ENCODE results near the gene TMEM256. TPM values are rescaled to one million over a fixed set of nuclear protein-coding genes. Genes with fewer than 3 reads are reported as not detected.
"Not testable (repeated sequence)": the region's sequence is repeated elsewhere in the genome, so short reads cannot be mapped to it uniquely, and the experiment has no call there.

The TMEM256 gene
- total RNA-seq, 2 donors from 2014 or later, result 133 to 175 TPM

DNA sequence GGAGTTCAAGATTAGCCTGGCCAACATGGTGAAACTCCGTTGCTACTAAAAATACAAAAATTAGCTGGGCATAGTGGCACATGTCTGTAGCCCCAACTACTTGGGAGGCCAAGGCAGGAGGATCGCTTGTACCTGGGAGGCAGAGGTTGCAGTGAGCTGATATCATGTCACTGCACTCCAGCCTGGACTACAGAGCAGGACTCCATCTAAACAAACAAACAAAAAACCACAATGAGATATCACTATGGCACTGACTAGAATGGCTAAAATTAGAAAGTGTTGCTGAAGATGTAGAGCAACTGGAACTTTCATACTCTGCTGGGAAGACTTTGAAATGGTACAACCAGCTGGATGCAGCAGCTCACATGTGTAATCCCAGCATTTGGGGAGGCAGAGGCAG is 29.5 kb downstream of the TMEM256 start:
- TF ChIP-seq, protein P1, sequence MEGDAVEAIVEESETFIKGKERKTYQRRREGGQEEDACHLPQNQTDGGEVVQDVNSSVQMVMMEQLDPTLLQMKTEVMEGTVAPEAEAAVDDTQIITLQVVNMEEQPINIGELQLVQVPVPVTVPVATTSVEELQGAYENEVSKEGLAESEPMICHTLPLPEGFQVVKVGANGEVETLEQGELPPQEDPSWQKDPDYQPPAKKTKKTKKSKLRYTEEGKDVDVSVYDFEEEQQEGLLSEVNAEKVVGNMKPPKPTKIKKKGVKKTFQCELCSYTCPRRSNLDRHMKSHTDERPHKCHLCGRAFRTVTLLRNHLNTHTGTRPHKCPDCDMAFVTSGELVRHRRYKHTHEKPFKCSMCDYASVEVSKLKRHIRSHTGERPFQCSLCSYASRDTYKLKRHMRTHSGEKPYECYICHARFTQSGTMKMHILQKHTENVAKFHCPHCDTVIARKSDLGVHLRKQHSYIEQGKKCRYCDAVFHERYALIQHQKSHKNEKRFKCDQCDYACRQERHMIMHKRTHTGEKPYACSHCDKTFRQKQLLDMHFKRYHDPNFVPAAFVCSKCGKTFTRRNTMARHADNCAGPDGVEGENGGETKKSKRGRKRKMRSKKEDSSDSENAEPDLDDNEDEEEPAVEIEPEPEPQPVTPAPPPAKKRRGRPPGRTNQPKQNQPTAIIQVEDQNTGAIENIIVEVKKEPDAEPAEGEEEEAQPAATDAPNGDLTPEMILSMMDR (conservative IDR thresholded peaks at IDR 0.05), result no peak
- no peak overlapping the region for H3K9ac ChIP-seq (ENCODE audit: extremely low read depth, low read length, poor library complexity, severe bottlenecking)
- no peak for DNase-seq
- no peak overlapping the region for H3K4me3 ChIP-seq (ENCODE audit: low read length)
- Mint-ChIP-seq H3K27me3 (ENCODE audit: insufficient read depth) (peaks cover 14% of the 10 kb centered on the region), H3K27ac (no peak overlapping the region), H3K4me1 (no peaks in the 10 kb centered on the region), H3K9me3 (peaks cover 4% of the 10 kb centered on the region), H3K36me3 (ENCODE audit: low read depth) (no peaks in the 10 kb centered on the region), H3K4me3 (no peak overlapping the region)
- no peaks in the 10 kb centered on the region for H3K4me1 ChIP-seq (ENCODE audit: control insufficient read depth, insufficient read depth, low read length)
- no peak overlapping the region for H3K27ac ChIP-seq (ENCODE audit: low read depth, low read length)
- H3K36me3 ChIP-seq (ENCODE audit: control insufficient read depth, insufficient read depth, low read length), result no peaks in the 10 kb centered on the region
- H3K27me3 ChIP-seq (ENCODE audit: control insufficient read depth, insufficient read depth, low read length, poor library complexity, severe bottlenecking), result no peaks in the 10 kb centered on the region
- WGBS, 2 experiments (ENCODE audit: insufficient coverage in 1 of 2, insufficient read length in 1 of 2), result 92 to 100% methylated on average over 2 of the region's 2 CpGs
- peaks cover 3% of the 10 kb centered on the region for H3K9me3 ChIP-seq (ENCODE audit: control insufficient read depth, low read length)

- H3K4me1 Mint-ChIP-seq, result no peaks in the 10 kb centered on the region
These were observed 33.0 kb downstream of the TMEM256 start for GRCh38 chr17:7370853-7371252.

DNA sequence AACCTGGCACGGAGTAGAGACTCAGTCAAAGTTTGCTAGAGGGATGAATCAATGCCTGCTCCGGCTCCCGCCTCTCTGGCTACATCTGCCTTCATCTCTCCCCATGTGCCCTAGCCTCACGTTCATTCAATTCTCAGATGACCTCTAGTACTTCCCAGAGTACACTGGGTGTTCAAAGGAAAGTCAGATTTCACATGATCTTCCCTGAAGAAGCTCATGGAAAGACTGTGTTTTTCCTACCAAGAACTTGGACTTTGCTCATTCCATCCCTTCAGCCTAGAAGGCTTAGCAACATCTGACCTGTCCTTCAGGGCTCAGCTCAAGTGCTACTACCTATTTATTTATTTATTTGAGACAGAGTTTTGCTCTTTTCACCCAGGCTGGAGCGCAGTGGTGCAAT is 34.1 kb downstream of the TMEM256 start:
- Histone ChIP-seq H3K36me3 (ENCODE audit: control insufficient read depth, insufficient read depth, low read length) (no peaks in the 10 kb centered on the region), H3K9me3 (ENCODE audit: control insufficient read depth, low read length) (no peaks in the 10 kb centered on the region), H3K4me1 (ENCODE audit: control insufficient read depth, insufficient read depth, low read length) (no peaks in the 10 kb centered on the region), H3K9ac (ENCODE audit: extremely low read depth, low read length, poor library complexity, severe bottlenecking) (no peak overlapping the region), H3K4me3 (ENCODE audit: low read length) (no peak overlapping the region), H3K27ac (ENCODE audit: low read depth, low read length) (no peak overlapping the region), H3K27me3 (ENCODE audit: control insufficient read depth, insufficient read depth, low read length, poor library complexity, severe bottlenecking) (no peaks in the 10 kb centered on the region)
- TF ChIP-seq, protein P1 (conservative IDR thresholded peaks at IDR 0.05), result no peak
- no peak overlapping the region for H3K4me3 Mint-ChIP-seq
- no peaks in the 10 kb centered on the region for H3K4me1 Mint-ChIP-seq
- DNase-seq, result no peak
- WGBS, 2 experiments (ENCODE audit: insufficient coverage in 1 of 2, insufficient read length in 1 of 2), result 85 to 92% methylated on average over 5 of the region's 5 CpGs
- no peak overlapping the region for H3K27ac Mint-ChIP-seq
- no peaks in the 10 kb centered on the region for H3K36me3 Mint-ChIP-seq (ENCODE audit: low read depth)
- no peaks in the 10 kb centered on the region for H3K9me3 Mint-ChIP-seq
- peaks cover 14% of the 10 kb centered on the region for H3K27me3 Mint-ChIP-seq (ENCODE audit: insufficient read depth)

More at GRCh38 chr17:7370853-7371252, 33.0 kb downstream of the TMEM256 start:
- no peak for DNase-seq
- 75 to 98% methylated on average over 2 to 4 of the region's 4 CpGs for WGBS, 2 experiments (ENCODE audit: insufficient coverage in 1 of 2, insufficient read length in 1 of 2)
- Mint-ChIP-seq H3K36me3 (ENCODE audit: low read depth) (no peaks in the 10 kb centered on the region), H3K4me3 (no peak overlapping the region), H3K27me3 (ENCODE audit: insufficient read depth) (peaks cover 12% of the 10 kb centered on the region), H3K9me3 (no peaks in the 10 kb centered on the region), H3K27ac (no peak overlapping the region)
- TF ChIP-seq, protein P1 (conservative IDR thresholded peaks at IDR 0.05), result no peak
- Histone ChIP-seq H3K4me3 (ENCODE audit: low read length) (no peak overlapping the region), H3K36me3 (ENCODE audit: control insufficient read depth, insufficient read depth, low read length) (no peaks in the 10 kb centered on the region), H3K9ac (ENCODE audit: extremely low read depth, low read length, poor library complexity, severe bottlenecking) (no peak overlapping the region), H3K27me3 (ENCODE audit: control insufficient read depth, insufficient read depth, low read length, poor library complexity, severe bottlenecking) (no peaks in the 10 kb centered on the region), H3K27ac (ENCODE audit: low read depth, low read length) (no peak overlapping the region), H3K9me3 (ENCODE audit: control insufficient read depth, low read length) (no peaks in the 10 kb centered on the region), H3K4me1 (ENCODE audit: control insufficient read depth, insufficient read depth, low read length) (no peaks in the 10 kb centered on the region)

- not testable (repeated sequence) for H3K4me3 Mint-ChIP-seq; H3K4me1 Mint-ChIP-seq; H3K27me3 ChIP-seq (ENCODE audit: control insufficient read depth, insufficient read depth, low read length, poor library complexity, severe bottlenecking); H3K9me3 Mint-ChIP-seq; H3K36me3 ChIP-seq (ENCODE audit: control insufficient read depth, insufficient read depth, low read length); H3K27ac Mint-ChIP-seq; H3K4me3 ChIP-seq (ENCODE audit: low read length); DNase-seq; H3K36me3 Mint-ChIP-seq (ENCODE audit: low read depth); H3K4me1 ChIP-seq (ENCODE audit: control insufficient read depth, insufficient read depth, low read length); H3K27ac ChIP-seq (ENCODE audit: low read depth, low read length); H3K9ac ChIP-seq (ENCODE audit: extremely low read depth, low read length, poor library complexity, severe bottlenecking); H3K9me3 ChIP-seq (ENCODE audit: control insufficient read depth, low read length)
- peaks cover 18% of the 10 kb centered on the region for H3K27me3 Mint-ChIP-seq (ENCODE audit: insufficient read depth)
- 91 to 92% methylated on average over 5 of the region's 5 CpGs for WGBS, 2 experiments (ENCODE audit: insufficient coverage in 1 of 2, insufficient read length in 1 of 2)
These were observed 35.3 kb downstream of the TMEM256 start for GRCh38 chr17:7368599-7368994.
